NB4 (cell line): ENCODE data around the gene TNXB.

Experiments used
- CTCF ChIP-seq: IDR thresholded peaks from one replicate; pipeline ENCODE4 v1.5.1; 2012; ENCODE audit warnings: low read depth, low read length
- MAX ChIP-seq: IDR thresholded peaks from 2 replicates; pipeline ENCODE4 v1.6.1; 2011; ENCODE audit warnings: low read depth, low read length

DNA sequence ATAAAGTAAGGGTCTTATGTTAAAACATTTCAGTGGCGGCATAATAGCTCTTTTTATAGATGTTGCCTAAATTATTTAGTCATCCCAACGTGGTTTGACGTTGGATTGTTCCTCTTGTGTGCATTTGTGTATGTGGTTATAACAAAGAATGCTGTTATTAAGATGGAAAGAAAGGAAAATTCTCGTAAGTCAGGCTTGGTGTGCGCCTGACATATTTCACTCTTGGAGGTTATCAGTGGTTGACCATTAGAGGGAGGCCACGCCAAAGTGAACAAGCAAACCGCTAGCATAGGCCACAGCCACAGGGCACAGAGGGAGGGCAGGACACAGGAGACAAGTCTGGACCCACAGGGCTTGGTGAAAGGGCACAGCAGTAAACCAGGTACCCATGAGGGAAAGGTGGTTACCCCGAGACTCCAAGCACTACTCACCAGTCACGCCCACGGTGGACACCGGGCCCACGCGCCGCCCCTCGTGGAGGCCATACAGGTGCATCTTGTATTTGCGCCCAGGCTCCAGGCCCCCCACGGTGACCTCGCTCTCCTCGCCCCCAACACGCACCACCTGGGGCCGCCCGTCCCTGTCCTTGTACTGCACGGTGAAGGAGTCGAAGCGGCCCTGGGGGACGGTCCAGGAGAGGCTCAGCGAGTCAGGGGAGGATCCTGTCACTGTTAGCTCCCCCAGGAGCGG, 48.0 kb downstream of the TNXB start:
- no peak for TF ChIP-seq CTCF
- no peak for TF ChIP-seq MAX
